GM18858 (cell line): Measurements from ENCODE around the gene CDADC1.
"Not testable (repeated sequence)": the region's sequence is repeated elsewhere in the genome, so short reads cannot be mapped to it uniquely, and the experiment has no call there.

Experiments used
- ATAC-seq: cut with Tn5 transposase; IDR thresholded peaks from one replicate; pipeline ENCODE4 v1.9.1; 2021; ENCODE audit not compliant: unreplicated experiment

The CDADC1 gene

GRCh38 chr13:49310251-49310650, 62.5 kb downstream of the CDADC1 start:
- no peak for ATAC-seq

DNA sequence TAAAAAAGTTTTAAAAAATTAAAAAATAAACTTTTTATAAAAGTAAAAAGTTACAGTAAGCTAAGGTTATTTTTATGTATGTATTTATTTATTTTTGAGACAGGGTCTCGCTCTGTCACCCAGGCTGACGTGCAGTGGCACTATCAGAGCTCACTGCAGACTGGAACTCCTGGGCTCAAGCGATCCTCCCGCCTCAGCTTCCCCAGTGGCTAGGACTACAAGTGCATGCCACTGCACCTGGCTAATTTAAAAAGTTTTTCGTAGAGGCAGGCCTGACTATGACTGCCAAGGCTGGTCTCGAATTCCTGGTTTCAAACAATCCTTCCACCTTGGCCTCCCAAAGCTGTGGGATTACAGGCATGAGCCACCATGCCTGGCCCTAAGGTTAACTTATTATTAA, 64.1 kb downstream of the CDADC1 start:
- no peak for ATAC-seq

GRCh38 chr13:49314344-49314882, 66.7 kb downstream of the CDADC1 start:
- no peak for ATAC-seq

GRCh38 chr13:49315036-49315565, 67.4 kb downstream of the CDADC1 start:
- ATAC-seq, result no peak

DNA sequence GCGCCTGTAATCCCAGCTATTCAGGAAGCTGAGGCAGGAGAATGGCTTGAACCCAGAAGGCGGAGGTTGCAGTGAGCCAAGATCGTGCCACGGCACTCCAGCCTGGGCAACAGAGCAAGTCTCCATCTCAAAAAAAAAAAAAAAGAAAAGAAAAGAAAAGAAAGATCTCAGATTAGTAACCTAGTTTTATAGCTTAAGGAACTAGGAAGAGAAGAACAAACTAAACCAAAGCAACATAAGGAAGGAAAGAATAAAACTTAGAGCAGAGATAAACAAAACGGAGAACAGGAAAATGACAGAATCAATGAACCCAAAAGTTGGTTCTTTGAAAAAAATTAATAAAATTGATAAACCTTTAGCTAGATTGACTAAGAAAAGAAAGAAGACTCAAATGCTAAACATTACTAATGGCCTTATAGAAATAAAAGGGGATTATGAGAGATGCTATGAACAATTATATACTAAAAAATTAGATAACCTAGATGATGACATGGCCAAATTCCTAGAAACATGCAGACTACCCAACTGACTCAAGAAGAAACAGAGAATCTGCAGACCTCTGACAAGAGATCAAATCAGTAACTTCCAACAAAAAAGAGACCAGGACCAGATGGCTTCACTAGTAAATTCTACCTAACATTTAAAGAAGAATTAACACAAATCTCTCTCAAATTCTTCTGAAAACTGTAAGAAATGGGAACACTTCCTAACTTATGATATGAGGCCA, 68.2 kb downstream of the CDADC1 start:
- no peak for ATAC-seq

DNA sequence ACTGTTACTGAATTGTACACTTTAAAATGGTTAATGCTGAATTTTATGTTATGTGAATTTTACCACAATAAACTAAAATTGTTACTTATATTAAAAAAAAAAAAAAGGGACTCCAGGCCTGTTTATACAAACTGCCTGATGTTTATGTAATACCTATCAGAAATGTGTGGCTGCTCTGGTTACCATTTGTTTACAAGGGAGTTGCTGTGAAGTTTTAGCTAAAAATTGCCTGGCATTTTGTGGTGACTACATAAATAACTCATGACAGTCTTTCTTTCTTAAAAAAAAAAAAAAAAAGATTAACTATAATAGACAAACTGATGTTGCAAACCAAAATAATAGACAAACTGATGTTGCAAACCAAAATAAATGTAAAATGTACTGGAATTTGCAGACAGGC, 71.8 kb downstream of the CDADC1 start:
- no peak for ATAC-seq

DNA sequence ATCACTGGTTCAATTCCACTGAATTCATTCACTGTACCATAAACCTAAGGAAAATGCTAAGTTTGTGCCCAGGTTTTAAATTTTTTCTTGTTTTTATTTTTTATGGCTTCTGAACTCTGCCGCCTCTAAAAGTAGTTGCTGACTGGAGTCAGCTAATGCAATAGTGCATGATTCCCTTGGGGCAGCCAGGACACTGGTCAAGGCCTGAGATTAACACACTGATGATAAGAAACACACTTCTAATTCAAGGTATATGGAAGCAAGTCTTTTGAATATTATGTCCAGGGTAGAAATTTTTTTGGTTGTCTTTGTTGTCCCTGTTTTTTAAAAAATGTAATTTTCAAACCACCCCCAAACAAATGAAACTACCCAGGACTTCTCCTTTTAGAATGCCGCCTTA, 72.2 kb downstream of the CDADC1 start:
- no peak for ATAC-seq

- no peak for ATAC-seq
Measured at GRCh38 chr13:49320975-49321374, 73.2 kb downstream of the CDADC1 start.

GRCh38 chr13:49322702-49323101, 75.0 kb downstream of the CDADC1 start:
- ATAC-seq, result no peak

GRCh38 chr13:49323344-49323743, 75.6 kb downstream of the CDADC1 start:
- ATAC-seq, result no peak

- no peak for ATAC-seq
Measured at GRCh38 chr13:49326222-49326917, 78.6 kb downstream of the CDADC1 start.

- ATAC-seq, result not testable (repeated sequence)
Measured at GRCh38 chr13:49327145-49327544, 79.4 kb downstream of the CDADC1 start.

DNA sequence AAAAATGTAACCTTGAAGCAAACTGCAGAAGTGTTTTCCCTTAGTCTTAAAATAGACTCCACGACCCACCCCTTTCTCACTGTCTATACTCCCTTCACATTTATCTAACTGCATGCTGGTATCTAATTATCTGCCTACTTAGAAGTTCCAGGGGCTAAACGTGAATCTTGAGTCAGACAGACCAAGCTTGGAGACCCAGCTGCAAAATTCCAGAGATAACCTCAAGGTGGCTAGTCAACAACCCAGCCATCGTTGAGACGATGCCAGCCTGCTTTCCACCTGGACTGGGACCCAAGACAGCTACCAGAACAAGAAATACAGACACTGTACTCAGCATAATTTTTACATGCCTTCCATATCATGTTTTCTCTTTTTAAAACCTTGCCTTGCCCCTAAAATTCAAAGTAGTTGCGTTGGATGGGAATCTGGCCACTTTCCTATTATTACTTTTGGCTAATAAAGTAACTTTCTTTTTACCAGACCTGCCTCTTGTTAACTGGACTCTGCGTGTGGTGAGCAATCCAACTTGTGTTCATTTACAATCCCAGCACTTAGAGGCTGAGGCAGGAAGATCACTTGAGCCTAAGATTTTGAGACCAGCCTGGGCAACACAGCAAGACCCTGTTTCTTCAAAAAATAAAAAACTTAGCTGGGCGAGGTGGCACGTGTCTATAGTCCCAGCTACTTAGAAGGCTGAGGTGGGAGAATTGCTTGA, 82.3 kb downstream of the CDADC1 start:
- no peak for ATAC-seq

GRCh38 chr13:49330546-49330864, 82.8 kb downstream of the CDADC1 start:
- ATAC-seq, result no peak

- ATAC-seq, result no peak
Measured at GRCh38 chr13:49336655-49337054, 88.9 kb downstream of the CDADC1 start.

DNA sequence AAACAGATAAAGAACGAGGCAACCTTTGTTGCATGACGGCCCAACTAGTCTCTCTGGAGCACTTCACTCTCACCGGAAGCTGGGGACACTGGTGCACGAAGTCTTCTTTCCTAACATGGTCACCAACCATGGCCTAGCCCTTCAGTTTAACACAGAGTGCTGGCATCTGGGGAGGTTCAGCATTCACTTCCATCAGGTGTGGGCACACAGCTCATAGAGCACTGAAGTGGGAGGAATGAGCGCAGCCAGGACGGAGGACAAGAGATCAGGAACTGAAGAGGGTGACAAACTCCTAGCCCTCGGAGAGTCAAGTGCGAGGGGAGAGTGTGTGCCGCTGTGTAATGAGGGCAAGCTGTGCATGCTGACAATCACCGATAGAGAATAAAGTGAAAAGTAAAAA, 92.4 kb downstream of the CDADC1 start:
- ATAC-seq, result no peak

DNA sequence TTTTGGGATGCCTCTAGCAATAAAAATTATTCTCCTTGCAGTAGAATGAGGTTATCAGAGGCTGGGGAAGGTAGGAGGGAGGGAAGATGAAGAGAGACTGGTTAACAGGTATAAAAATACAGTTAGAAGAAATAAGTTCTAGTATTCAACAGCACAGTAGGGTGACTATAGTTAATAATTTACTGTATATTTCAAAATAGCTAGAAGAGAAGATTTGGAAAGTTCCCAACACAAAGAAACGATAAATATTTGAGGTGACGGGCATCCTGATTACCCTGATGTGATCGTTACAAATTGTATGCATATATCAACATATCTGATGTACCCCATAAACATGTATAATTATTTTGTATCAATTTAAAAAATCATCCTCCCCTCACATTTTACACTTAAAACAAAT, 93.8 kb downstream of the CDADC1 start:
- ATAC-seq, result no peak

- no peak for ATAC-seq
Measured at GRCh38 chr13:49341941-49342340, 94.2 kb downstream of the CDADC1 start.

DNA sequence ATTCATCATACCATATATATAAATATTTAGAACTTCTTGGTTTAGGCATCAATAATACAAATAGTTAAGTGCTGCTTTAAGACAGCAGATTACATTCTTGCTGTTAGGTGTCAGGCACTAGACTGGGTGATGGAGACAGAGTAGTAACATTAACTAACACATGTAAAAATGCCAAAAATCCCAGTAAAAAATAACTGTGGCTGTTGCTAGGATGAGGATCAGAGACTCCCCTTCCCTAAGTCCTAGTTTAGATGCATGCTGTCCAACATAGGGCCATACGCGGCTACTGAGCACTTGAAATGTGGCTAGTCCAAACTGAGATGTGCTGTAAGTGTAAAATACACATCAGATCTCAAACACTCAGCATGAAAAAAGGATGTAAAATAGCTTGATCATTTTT, 94.7 kb downstream of the CDADC1 start:
- ATAC-seq, result no peak
